HepG2 (cell line): ENCODE data around the gene POLR3GL. TPM values are rescaled to one million over a fixed set of nuclear protein-coding genes. Genes with fewer than 3 reads are reported as not detected.

ENCODE experiments used
- CEBPZ ChIP-seq: IDR thresholded peaks from 2 replicates; pipeline ENCODE4 v1.6.1; 2012; ENCODE audit warnings: low read length, improper control_type of control experiment
- CREB1 ChIP-seq, 2 experiments: fragments of 450-650 bp in 1 of 2; IDR thresholded peaks; 2 replicates each; pipeline ENCODE4 v1.6.1; 2016 to 2017; ENCODE audit warnings: control low read depth in 1 of 2, mild to moderate bottlenecking in 1 of 2, missing compliant biosample characterization in 1 of 2, missing genetic modification characterization in 1 of 2
- CSRNP2 ChIP-seq: sonication (generic); formaldehyde crosslinking; conservative IDR thresholded peaks from 2 replicates; pipeline ENCODE4 v1.8.0; 2022; ENCODE audit warnings: low read depth, missing genetic modification reagents
- GABPA ChIP-seq, 2 experiments: IDR thresholded peaks; 2 replicates each; pipeline ENCODE4 v1.6.1; 2011 to 2016; ENCODE audit warnings: low read depth in 2 of 2, low read length in 1 of 2, missing biosample characterization in 1 of 2, missing genetic modification characterization in 1 of 2
- PHB2 ChIP-seq: fragments of 450-650 bp; IDR thresholded peaks from 2 replicates; pipeline ENCODE4 v1.6.1; 2018; ENCODE audit not compliant: partially characterized antibody
- THAP9 ChIP-seq: sonication (generic); formaldehyde crosslinking; IDR thresholded peaks from 2 replicates; pipeline ENCODE4; 2020; ENCODE audit warnings: missing genetic modification reagents, mild to moderate bottlenecking, borderline replicate concordance
- ZBTB20 ChIP-seq: sonication (generic); formaldehyde crosslinking; IDR thresholded peaks from 2 replicates; pipeline ENCODE4 v1.8.1; 2023; ENCODE audit warnings: missing genetic modification reagents, low read depth, mild to moderate bottlenecking, borderline replicate concordance
- ZFP90 ChIP-seq: sonication (generic); formaldehyde crosslinking; IDR thresholded peaks from 2 replicates; pipeline ENCODE4 v1.8.0; 2022; ENCODE audit warnings: missing genetic modification reagents, mild to moderate bottlenecking, inconsistent platforms, borderline replicate concordance
- ZFX ChIP-seq: sonication (generic); formaldehyde crosslinking; IDR thresholded peaks from 2 replicates; pipeline ENCODE4 v1.4.0; 2020; ENCODE audit warnings: mild to moderate bottlenecking, low read depth, missing genetic modification reagents, moderate library complexity
- ZHX1 ChIP-seq: sonication (generic); formaldehyde crosslinking; IDR thresholded peaks from 2 replicates; pipeline ENCODE4 v1.8.1; 2022; ENCODE audit warnings: low read depth, mild to moderate bottlenecking, missing genetic modification reagents
- ZNF556 ChIP-seq: sonication (generic); formaldehyde crosslinking; IDR thresholded peaks from 2 replicates; pipeline ENCODE4 v1.4.0; 2020; ENCODE audit warnings: mild to moderate bottlenecking, missing genetic modification reagents, borderline replicate concordance
- ZNF660 ChIP-seq: sonication (generic); formaldehyde crosslinking; IDR thresholded peaks from 2 replicates; pipeline ENCODE4 v1.5.1; 2020; ENCODE audit warnings: mild to moderate bottlenecking, low read depth, missing genetic modification reagents, borderline replicate concordance
- ZNF775 ChIP-seq: sonication (generic); formaldehyde crosslinking; IDR thresholded peaks from 2 replicates; pipeline ENCODE4 v1.4.0; 2020; ENCODE audit warnings: missing genetic modification reagents, mild to moderate bottlenecking, moderate library complexity, borderline replicate concordance
- ZNF784 ChIP-seq: sonication (generic); formaldehyde crosslinking; IDR thresholded peaks from 2 replicates; pipeline ENCODE4 v1.5.1; 2020; ENCODE audit warnings: missing genetic modification reagents, mild to moderate bottlenecking, borderline replicate concordance
- polyA plus RNA-seq, 8 experiments: library from polyadenylated mRNA; depleted of rRNA in 3 of 8; stranded (reverse) in 7 of 8; unstranded in 1 of 8; fragments of >200 nt; fragmentation: Illumina TruSeq in 4 of 8; extraction: Trizol in 4 of 8; gene quantifications; 2 replicates each; pipeline versions ENCODE4 v1.2.1 to v1.2.3, GENCODE V29; 2011 to 2016; ENCODE audit warnings: low read depth in 4 of 8, missing spikeins in 1 of 8, mixed read lengths in 1 of 8; ENCODE audit not compliant: insufficient read depth in 1 of 8
- total RNA-seq, 5 experiments: library from RNA; depleted of rRNA; stranded (reverse); fragments of >200 nt; fragmentation: Illumina TruSeq; extraction: Trizol; gene quantifications; 2 replicates each; pipeline ENCODE4 v1.2.3, GENCODE V29; 2016; ENCODE audit warnings: low read depth in 1 of 5

Gene POLR3GL
- total and polyA plus RNA-seq, 2 of the 13 experiments (the other 11 are each of a cell fraction or from before 2014, with no cell fraction given), result 11.5 to 12.4 TPM

- TF ChIP-seq ZHX1 (CRISPR knock-in tag) (no peak), GABPA (IDR thresholded peaks at IDR 0.05; ENCODE audit: low read depth, low read length) (no peak), GABPA (CRISPR knock-in tag; IDR thresholded peaks at IDR 0.05; ENCODE audit: low read depth) (no peak; the same call in 1 of the 2 replicates), ZBTB20 (peak; percentile 78; the same call in 1 of the 2 replicates), PHB2 (no peak), THAP9 (CRISPR knock-in tag) (no peak), CREB1 (IDR thresholded peaks at IDR 0.05) (peak; percentile 32; the same call in 1 of the 2 replicates), CREB1 (CRISPR knock-in tag; IDR thresholded peaks at IDR 0.05) (no peak), ZFP90 (CRISPR knock-in tag) (0 out of 2 replicates have a peak, but pooled peaks have one; percentile 54), ZNF775 (CRISPR knock-in tag) (no peak), ZNF660 (CRISPR knock-in tag) (no peak), ZFX (CRISPR knock-in tag) (peak; percentile 44), CEBPZ (no peak), ZNF784 (no peak), CSRNP2 (no peak), ZNF556 (CRISPR knock-in tag) (no peak)
Measured at GRCh38 chr1:145960468-145961108, 3.9 kb upstream of the POLR3GL start (continued).
